GM19328 (cell line): ENCODE results near the gene PACS1.

Source experiments
- ATAC-seq: cut with Tn5 transposase; IDR thresholded peaks from one replicate; pipeline ENCODE4 v1.9.1; 2021; ENCODE audit warnings: mild to moderate bottlenecking, moderate library complexity; ENCODE audit not compliant: unreplicated experiment

The PACS1 gene

GRCh38 chr11:66293777-66294625 is 223.9 kb downstream of the PACS1 start:
- no peak for ATAC-seq
